MM.1S (cell line): Measurements from ENCODE around the gene NAA15.

Experiments
- DNase-seq: peaks from one replicate; pipeline ENCODE4 v3.0.0-alpha.2; 2015
- H2AFZ ChIP-seq: fragments of 300-600 bp; sonication (generic); 2 replicates; pipeline ENCODE4 v1.6.0; 2016; ENCODE audit warnings: antibody characterized with exemption, low read length
- H3F3A ChIP-seq: fragments of 300-600 bp; sonication (generic); 2 replicates; pipeline ENCODE4 v1.6.1; 2016; ENCODE audit warnings: mild to moderate bottlenecking, antibody characterized with exemption, low read length, moderate library complexity, mixed read lengths; ENCODE audit not compliant: insufficient read depth
- H3K27ac ChIP-seq: fragments of 300-600 bp; sonication (generic); 2 replicates; pipeline ENCODE4 v1.5.1; 2016; ENCODE audit warnings: mild to moderate bottlenecking, low read length
- H3K27me3 ChIP-seq: fragments of 300-600 bp; sonication (generic); replicated peaks from 2 replicates; pipeline ENCODE4 v1.6.0; 2016; ENCODE audit warnings: low read length; ENCODE audit not compliant: insufficient read depth
- H3K36me3 ChIP-seq: fragments of 300-600 bp; sonication (generic); replicated peaks from 2 replicates; pipeline ENCODE4 v1.6.1; 2016; ENCODE audit warnings: mild to moderate bottlenecking, low read length, mixed read lengths; ENCODE audit not compliant: insufficient read depth
- H3K4me1 ChIP-seq: fragments of 300-600 bp; sonication (generic); 2 replicates; pipeline ENCODE4 v1.6.1; 2016; ENCODE audit warnings: low read length, mixed read lengths
- H3K4me2 ChIP-seq: fragments of 300-600 bp; sonication (generic); 2 replicates; pipeline ENCODE4 v1.6.0; 2016; ENCODE audit warnings: low read depth, low read length
- H3K4me3 ChIP-seq: fragments of 300-600 bp; sonication (generic); 2 replicates; pipeline ENCODE4 v1.5.1; 2016; ENCODE audit warnings: low read length, mixed read lengths
- H3K79me2 ChIP-seq: fragments of 300-600 bp; sonication (generic); 2 replicates; pipeline ENCODE4 v1.6.1; 2016; ENCODE audit warnings: mixed run types, low read length, mixed read lengths
- H3K9ac ChIP-seq: fragments of 300-600 bp; sonication (generic); 2 replicates; pipeline ENCODE4 v1.6.1; 2016; ENCODE audit warnings: low read length, mixed read lengths
- H3K9me2 ChIP-seq: fragments of 300-600 bp; sonication (generic); replicated peaks from 2 replicates; pipeline ENCODE4 v1.6.1; 2016; ENCODE audit warnings: mild to moderate bottlenecking, low read length, mixed read lengths; ENCODE audit not compliant: insufficient read depth
- H3K9me3 ChIP-seq: fragments of 300-600 bp; sonication (generic); replicated peaks from 2 replicates; pipeline ENCODE4 v1.6.1; 2016; ENCODE audit warnings: mild to moderate bottlenecking, low read length, mixed read lengths; ENCODE audit not compliant: insufficient read depth
- H4K20me1 ChIP-seq: fragments of 300-600 bp; sonication (generic); 2 replicates; pipeline ENCODE4 v1.6.1; 2016; ENCODE audit warnings: mild to moderate bottlenecking, low read length, moderate library complexity, mixed read lengths; ENCODE audit not compliant: insufficient read depth
- CTCF ChIP-seq: fragments of 300-600 bp; sonication (generic); IDR thresholded peaks from 2 replicates; pipeline ENCODE4 v1.5.1; 2016; ENCODE audit warnings: antibody characterized with exemption, low read length, mixed read lengths
- EZH2 ChIP-seq: fragments of 300-600 bp; sonication (generic); optimal IDR thresholded peaks from 2 replicates; pipeline ENCODE3; 2017; ENCODE audit warnings: low read depth, mild to moderate bottlenecking, antibody characterized with exemption, low read length, mixed read lengths
- EZH2phosphoT487 ChIP-seq: fragments of 300-600 bp; sonication (generic); IDR thresholded peaks from 2 replicates; pipeline ENCODE4 v1.6.1; 2018; ENCODE audit warnings: antibody characterized with exemption, low read length

NAA15 gene

GRCh38 chr4:139266583-139267257, 34.6 kb upstream of the NAA15 start:
- H2AFZ ChIP-seq, result peak overlapping the region; percentile 26; the same call in 1 of the 2 replicates
- no peaks in the 10 kb centered on the region for H3K27me3 ChIP-seq
- H3K4me1 ChIP-seq, result peaks cover 31% of the 10 kb centered on the region
- no peaks in the 10 kb centered on the region for H3K9me2 ChIP-seq
- no peaks in the 10 kb centered on the region for H3K9me3 ChIP-seq
- no peaks in the 10 kb centered on the region for H3K36me3 ChIP-seq
- peaks cover 21% of the 10 kb centered on the region for H3F3A ChIP-seq
- H3K4me3 ChIP-seq, result peak overlapping the region; percentile 44
- peak overlapping the region; percentile 29; the same call in 1 of the 2 replicates for H3K9ac ChIP-seq
- TF ChIP-seq EZH2phosphoT487, result no peak
- peak; percentile 98 for DNase-seq
- H3K4me2 ChIP-seq, result peak overlapping the region; percentile 77
- H4K20me1 ChIP-seq, result no peaks in the 10 kb centered on the region
- peak overlapping the region; percentile 74 for H3K27ac ChIP-seq
- no peaks in the 10 kb centered on the region for H3K79me2 ChIP-seq

GRCh38 chr4:139267301-139267700, 34.0 kb upstream of the NAA15 start:
- H3K36me3 ChIP-seq, result no peaks in the 10 kb centered on the region
- H3K9me2 ChIP-seq, result no peaks in the 10 kb centered on the region
- no peaks in the 10 kb centered on the region for H3K9me3 ChIP-seq
- peak overlapping the region; percentile 32; the same call in 1 of the 2 replicates for H3K4me3 ChIP-seq
- H3K4me1 ChIP-seq, result peaks cover 31% of the 10 kb centered on the region
- peak overlapping the region; percentile 73 for H3K4me2 ChIP-seq
- no peaks in the 10 kb centered on the region for H3K27me3 ChIP-seq
- TF ChIP-seq CTCF, result no peak
- TF ChIP-seq EZH2, result no peak
- TF ChIP-seq EZH2phosphoT487, result no peak
- no peak overlapping the region for H3K9ac ChIP-seq
- H2AFZ ChIP-seq, result 0 out of 2 replicates have a peak overlapping the region, but pooled peaks have one; percentile 3
- H3K27ac ChIP-seq, result peak overlapping the region; percentile 74
- H4K20me1 ChIP-seq, result no peaks in the 10 kb centered on the region
- peaks cover 21% of the 10 kb centered on the region for H3F3A ChIP-seq
- no peak for DNase-seq
- H3K79me2 ChIP-seq, result no peaks in the 10 kb centered on the region

GRCh38 chr4:139273835-139274234, 27.5 kb upstream of the NAA15 start:
- H3K4me3 ChIP-seq, result no peak overlapping the region
- TF ChIP-seq EZH2, result no peak
- TF ChIP-seq CTCF, result no peak
- no peak for TF ChIP-seq EZH2phosphoT487
- H3K36me3 ChIP-seq, result no peaks in the 10 kb centered on the region
- no peaks in the 10 kb centered on the region for H3K79me2 ChIP-seq
- no peaks in the 10 kb centered on the region for H3K9me2 ChIP-seq
- H3K4me2 ChIP-seq, result no peak overlapping the region
- no peaks in the 10 kb centered on the region for H3K9me3 ChIP-seq
- H4K20me1 ChIP-seq, result no peaks in the 10 kb centered on the region
- no peak overlapping the region for H3K27ac ChIP-seq
- H3K4me1 ChIP-seq, result no peaks in the 10 kb centered on the region
- H3F3A ChIP-seq, result no peaks in the 10 kb centered on the region
- H3K27me3 ChIP-seq, result no peaks in the 10 kb centered on the region
- no peak overlapping the region for H2AFZ ChIP-seq
- H3K9ac ChIP-seq, result no peak overlapping the region
- no peak for DNase-seq

- Histone ChIP-seq H3K9me2 (no peaks in the 10 kb centered on the region), H2AFZ (no peak overlapping the region), H4K20me1 (no peaks in the 10 kb centered on the region), H3K27ac (no peak overlapping the region), H3K27me3 (no peaks in the 10 kb centered on the region), H3K4me2 (no peak overlapping the region), H3K9ac (no peak overlapping the region), H3K4me3 (no peak overlapping the region), H3K36me3 (no peaks in the 10 kb centered on the region), H3F3A (no peaks in the 10 kb centered on the region), H3K4me1 (no peaks in the 10 kb centered on the region), H3K9me3 (no peaks in the 10 kb centered on the region), H3K79me2 (no peaks in the 10 kb centered on the region)
- TF ChIP-seq EZH2, result no peak
- no peak for TF ChIP-seq CTCF
- TF ChIP-seq EZH2phosphoT487, result no peak
- no peak for DNase-seq
Observed at GRCh38 chr4:139274790-139275189, 26.5 kb upstream of the NAA15 start.
